Measurements from ENCODE around the gene SLC5A4. TPM values are rescaled to one million over a fixed set of nuclear protein-coding genes. Genes with fewer than 3 reads are reported as not detected.
"Not testable (repeated sequence)": the region's sequence is repeated elsewhere in the genome, so short reads cannot be mapped to it uniquely, and the experiment has no call there.

SLC5A4 gene
- total RNA-seq, 1 experiment from 2014 or later, result not detected

DNA sequence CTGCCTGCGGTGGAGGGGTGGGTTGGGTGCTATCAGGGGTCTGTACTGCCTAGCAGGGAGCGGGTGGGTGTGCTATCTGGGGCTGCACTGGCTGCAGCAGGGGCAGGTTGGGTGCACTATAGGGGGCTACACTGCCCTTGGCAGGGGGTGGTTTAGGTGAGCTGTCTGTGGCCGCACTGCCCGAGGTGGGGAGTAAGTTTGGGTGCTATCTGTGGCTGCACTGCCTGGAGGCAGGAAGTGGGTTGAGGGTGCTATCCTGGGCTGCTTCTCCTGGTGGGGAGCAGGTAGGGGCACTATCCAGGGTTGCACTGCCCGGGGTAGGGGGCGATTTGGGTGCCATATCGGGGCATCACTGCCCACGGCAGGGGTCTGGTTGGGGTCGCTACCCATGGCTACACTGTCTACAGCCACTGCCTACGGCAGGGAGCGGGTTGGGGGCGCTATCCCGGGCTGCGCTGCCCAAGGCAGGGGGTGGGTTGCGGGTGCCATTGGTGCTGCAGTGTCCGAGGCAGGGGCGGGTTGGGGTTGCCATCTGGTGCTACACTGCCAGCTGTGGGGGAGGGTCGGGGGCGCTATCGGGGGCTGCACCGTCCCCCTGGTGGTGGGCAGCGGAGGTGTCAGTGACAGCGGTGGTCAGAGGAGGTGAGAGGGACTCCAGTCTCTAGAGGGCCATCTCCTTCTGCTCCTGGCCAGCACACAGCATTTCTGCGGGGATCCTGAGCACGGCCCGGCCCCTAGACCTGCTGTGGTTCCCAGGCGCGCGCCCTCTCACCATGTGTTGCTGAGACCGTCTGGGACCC lies 49.0 kb downstream of the SLC5A4 start:
- H3K9me3 ChIP-seq, result no peaks in the 10 kb centered on the region
- no peaks in the 10 kb centered on the region for H3K36me3 ChIP-seq
- DNase-seq, result no peak
- no peak overlapping the region for H3K4me3 ChIP-seq
- peaks cover 24% of the 10 kb centered on the region for H3K27me3 ChIP-seq

DNA sequence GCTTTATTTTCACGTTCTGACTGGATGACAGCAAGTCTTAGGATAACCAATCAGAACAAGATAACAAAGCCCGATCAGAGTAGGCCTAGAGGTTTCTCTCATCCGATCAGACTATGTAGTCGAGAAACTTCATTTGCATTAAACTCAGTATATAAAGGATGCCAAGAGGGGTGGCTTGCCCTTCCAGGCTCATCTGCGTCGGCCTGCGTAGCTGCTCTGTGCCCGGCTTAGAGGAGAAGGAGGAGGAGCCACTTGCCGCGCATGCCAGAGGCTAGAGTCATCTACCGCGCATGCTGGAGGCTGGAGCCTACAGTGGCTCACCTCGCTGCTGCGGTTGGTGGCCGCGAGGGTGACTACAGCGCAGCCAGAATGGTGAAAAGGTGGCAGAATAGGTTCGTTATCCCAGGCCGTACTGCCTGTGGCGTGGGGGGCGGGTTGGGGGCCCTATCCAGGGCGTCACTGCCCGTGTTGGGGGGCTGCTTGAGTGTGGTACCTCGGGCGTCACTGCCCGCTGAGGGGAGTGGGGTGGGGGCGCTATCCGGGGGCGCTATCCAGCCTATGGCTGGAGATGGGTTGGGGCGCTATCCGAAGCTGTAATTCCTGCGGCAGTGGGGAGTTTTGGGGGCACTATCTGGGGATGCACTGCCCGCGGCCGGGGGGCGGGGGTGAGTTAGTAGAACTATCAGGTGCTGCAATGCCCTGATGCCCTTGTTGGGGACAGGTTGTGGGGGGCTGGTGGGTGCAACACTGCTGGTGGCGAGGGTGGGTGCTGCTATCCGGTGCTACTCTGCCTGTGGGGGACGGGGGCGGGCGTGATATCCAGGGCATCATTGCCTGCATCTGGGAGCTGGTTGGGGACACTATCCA lies 50.1 kb downstream of the SLC5A4 start, which contains the start of gene RFPL2:
TSS of gene RFPL2 (minus strand) at position 218 of the 867 bp plus-strand sequence. CDS start 2,622 bp downstream, outside the sequence.
- H3K4me3 ChIP-seq, result peak within 1 kb of the TSS; percentile 5
- peaks cover 24% of the 10 kb centered on the region for H3K27me3 ChIP-seq
- H3K36me3 ChIP-seq, result no peaks in the 10 kb centered on the region
- H3K9me3 ChIP-seq, result no peaks in the 10 kb centered on the region
- DNase-seq, result peak; percentile 71

- Histone ChIP-seq H3K27me3 (peaks cover 24% of the 10 kb centered on the region), H3K36me3 (no peaks in the 10 kb centered on the region), H3K4me3 (peak overlapping the region; percentile 5; the same call in 1 of the 2 replicates), H3K9me3 (no peaks in the 10 kb centered on the region)
- no peak for DNase-seq
Observed at GRCh38 chr22:32204040-32204855, 50.9 kb downstream of the SLC5A4 start.

- H3K4me3 ChIP-seq, result no peak overlapping the region
- DNase-seq, result no peak
- H3K9me3 ChIP-seq, result no peaks in the 10 kb centered on the region
- peaks cover 24% of the 10 kb centered on the region for H3K27me3 ChIP-seq
- no peaks in the 10 kb centered on the region for H3K36me3 ChIP-seq
Observed at GRCh38 chr22:32203181-32204039, 51.7 kb downstream of the SLC5A4 start.

DNA sequence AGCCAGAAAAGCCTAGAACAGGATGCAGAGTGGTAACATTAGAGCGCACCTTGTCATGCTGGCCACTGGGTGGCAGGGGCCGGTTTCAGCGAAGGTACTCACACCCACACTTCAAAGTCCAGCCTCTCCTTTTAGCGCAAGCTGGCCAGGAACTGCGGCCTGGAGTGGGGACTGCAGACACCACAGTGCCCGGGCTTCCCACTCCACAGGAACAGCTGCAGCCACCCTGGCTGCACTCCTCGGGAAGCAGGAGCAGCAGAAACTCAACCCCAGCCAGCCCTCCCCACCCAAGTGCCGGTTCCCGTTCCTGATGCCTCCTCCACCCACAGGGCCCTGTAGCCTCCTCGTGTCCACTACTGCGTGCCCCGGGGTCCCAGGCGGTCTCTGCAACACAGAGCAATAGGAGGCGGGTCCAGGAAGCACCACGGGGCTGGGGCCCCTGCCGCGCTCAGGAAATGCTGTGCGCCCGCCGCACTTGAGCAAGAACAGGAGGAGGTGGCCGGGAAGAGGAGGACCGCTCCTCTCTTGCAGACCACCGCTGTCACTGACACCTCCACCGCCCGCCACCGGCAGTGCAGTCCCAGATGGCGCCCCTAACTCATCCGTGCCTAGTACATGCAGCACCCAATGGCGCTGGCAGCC lies 52.5 kb downstream of the SLC5A4 start:
- H3K9me3 ChIP-seq, result no peaks in the 10 kb centered on the region
- peak; percentile 49 for DNase-seq
- H3K27me3 ChIP-seq, result peaks cover 24% of the 10 kb centered on the region
- no peaks in the 10 kb centered on the region for H3K36me3 ChIP-seq
- H3K4me3 ChIP-seq, result no peak overlapping the region

GRCh38 chr22:32202161-32202538 lies 53.0 kb downstream of the SLC5A4 start:
- no peak for DNase-seq
- Histone ChIP-seq H3K4me3 (no peak overlapping the region), H3K9me3 (no peaks in the 10 kb centered on the region), H3K27me3 (peaks cover 24% of the 10 kb centered on the region), H3K36me3 (no peaks in the 10 kb centered on the region)

GRCh38 chr22:32200752-32201151 lies 54.4 kb downstream of the SLC5A4 start:
- no peaks in the 10 kb centered on the region for H3K9me3 ChIP-seq
- peaks cover 24% of the 10 kb centered on the region for H3K27me3 ChIP-seq
- H3K36me3 ChIP-seq, result no peaks in the 10 kb centered on the region
- no peak overlapping the region for H3K4me3 ChIP-seq
- no peak for DNase-seq

DNA sequence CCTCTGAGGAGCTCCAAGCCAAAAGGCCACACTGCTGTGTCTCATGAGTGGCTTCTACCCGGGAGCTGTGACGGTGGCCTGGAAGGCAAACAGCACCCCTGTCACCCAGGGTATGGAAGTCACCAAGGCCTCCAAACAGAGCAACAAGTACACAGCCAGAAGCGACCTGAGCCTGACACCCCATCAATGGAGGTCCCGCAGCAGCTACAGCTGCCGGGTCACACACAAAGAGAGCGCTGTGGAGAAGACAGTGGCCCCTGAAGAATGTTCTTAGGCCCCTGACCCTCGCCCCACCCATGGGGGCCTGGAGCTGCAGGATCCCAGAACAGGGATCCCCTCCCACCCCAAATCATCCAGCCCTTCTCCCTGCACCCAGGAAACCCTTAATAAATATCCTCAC lies 55.2 kb downstream of the SLC5A4 start:
- H3K36me3 ChIP-seq, result no peaks in the 10 kb centered on the region
- no peaks in the 10 kb centered on the region for H3K9me3 ChIP-seq
- DNase-seq, result no peak
- no peak overlapping the region for H3K4me3 ChIP-seq
- H3K27me3 ChIP-seq, result peaks cover 26% of the 10 kb centered on the region

- H3K4me3 ChIP-seq, result no peak overlapping the region
- H3K36me3 ChIP-seq, result no peaks in the 10 kb centered on the region
- H3K9me3 ChIP-seq, result no peaks in the 10 kb centered on the region
- peaks cover 27% of the 10 kb centered on the region for H3K27me3 ChIP-seq
- DNase-seq, result no peak
Observed at GRCh38 chr22:32199341-32199740, 55.8 kb downstream of the SLC5A4 start.

DNA sequence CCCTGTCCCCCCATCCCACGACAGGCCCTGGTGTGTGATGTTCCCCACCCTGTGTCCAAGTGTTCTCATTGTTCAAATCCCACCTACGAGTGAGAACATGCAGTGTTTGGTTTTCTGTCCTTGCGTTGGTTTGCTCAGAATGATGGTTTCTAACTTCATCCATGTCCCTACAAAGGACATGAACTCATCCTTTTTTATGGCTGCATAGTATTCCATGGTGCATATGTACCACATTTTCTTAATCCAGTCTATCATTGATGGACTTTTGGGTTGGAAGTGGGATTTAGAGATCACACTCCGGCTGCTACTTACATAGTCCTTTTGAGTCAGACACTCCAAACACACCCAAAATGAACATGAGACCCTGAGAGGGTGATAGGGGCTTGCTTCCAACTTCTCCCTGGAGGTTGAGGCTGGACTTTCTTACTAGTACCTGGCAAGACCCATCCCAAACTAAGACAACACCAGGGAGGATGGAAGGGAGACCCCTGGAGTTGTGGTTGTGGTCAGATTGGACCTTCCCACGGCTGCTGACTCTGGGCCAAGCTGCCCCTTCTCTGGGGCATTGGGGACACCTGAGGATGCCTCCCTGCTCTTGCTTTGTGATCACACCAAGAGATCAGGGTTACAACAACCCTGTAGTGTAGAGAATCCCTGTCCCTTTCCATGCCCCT lies 57.5 kb downstream of the SLC5A4 start:
- DNase-seq, H3K36me3 ChIP-seq, H3K9me3 ChIP-seq, H3K4me3 ChIP-seq: not testable (repeated sequence)
- H3K27me3 ChIP-seq, result peaks cover 13% of the 10 kb centered on the region

GRCh38 chr22:32195900-32196299 lies 59.2 kb downstream of the SLC5A4 start:
- not testable (repeated sequence) for H3K9me3 ChIP-seq, DNase-seq, H3K36me3 ChIP-seq, H3K4me3 ChIP-seq
- H3K27me3 ChIP-seq, result peaks cover 11% of the 10 kb centered on the region

GRCh38 chr22:32193346-32193745 lies 61.8 kb downstream of the SLC5A4 start:
- H3K4me3 ChIP-seq, H3K36me3 ChIP-seq, H3K9me3 ChIP-seq: not testable (repeated sequence)

GRCh38 chr22:32191021-32191420 lies 64.1 kb downstream of the SLC5A4 start:
- DNase-seq, H3K36me3 ChIP-seq, H3K4me3 ChIP-seq, H3K9me3 ChIP-seq: not testable (repeated sequence)
- H3K27me3 ChIP-seq, result peaks cover 20% of the 10 kb centered on the region

More at GRCh38 chr22:32193346-32193745, 61.8 kb downstream of the SLC5A4 start:
- peaks cover 15% of the 10 kb centered on the region for H3K27me3 ChIP-seq
- not testable (repeated sequence) for DNase-seq

DNA sequence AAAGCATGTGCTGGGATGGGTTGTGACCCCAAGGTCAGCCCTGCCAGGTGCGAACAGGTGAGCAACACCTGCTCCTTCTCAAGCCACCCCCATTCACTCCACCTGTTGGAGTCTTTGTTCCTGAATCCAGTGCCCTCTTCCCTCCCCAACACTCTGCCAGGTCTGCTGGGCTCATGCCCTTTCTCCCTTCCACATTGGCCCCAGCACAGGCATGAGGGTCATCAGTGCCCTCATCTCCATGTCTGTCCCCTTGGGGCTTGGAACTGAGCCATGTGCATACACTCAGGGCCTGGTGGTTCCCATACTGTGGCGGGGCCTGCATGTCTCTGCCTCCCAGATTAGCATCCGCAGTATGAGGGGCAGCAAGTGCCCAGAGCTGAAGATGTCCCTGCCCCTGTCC lies 69.3 kb downstream of the SLC5A4 start:
- Histone ChIP-seq H3K4me3 (no peak overlapping the region), H3K36me3 (no peaks in the 10 kb centered on the region), H3K27me3 (peaks cover 20% of the 10 kb centered on the region), H3K9me3 (no peaks in the 10 kb centered on the region)
- DNase-seq, result no peak

DNA sequence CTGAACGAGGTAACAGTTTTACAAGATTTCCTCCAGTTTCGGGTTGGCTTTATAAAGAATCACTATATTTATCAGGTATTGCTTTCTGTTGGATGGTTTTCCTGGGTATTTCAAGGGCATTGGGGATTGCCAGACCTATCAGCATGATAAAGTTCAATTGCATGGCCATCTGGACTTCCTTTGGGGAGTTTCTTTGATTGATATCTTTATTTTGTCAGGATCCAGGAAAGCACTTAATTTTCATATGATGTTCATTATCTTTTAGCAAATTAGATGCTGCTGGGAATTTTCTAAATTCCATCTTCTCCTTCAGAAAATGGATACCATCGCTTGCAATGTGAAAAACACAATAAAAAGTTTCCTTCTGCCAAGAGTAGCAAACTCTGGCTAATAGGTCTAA lies 71.5 kb downstream of the SLC5A4 start:
- Histone ChIP-seq H3K9me3 (no peaks in the 10 kb centered on the region), H3K4me3 (no peak overlapping the region), H3K27me3 (peaks cover 20% of the 10 kb centered on the region), H3K36me3 (no peaks in the 10 kb centered on the region)
- DNase-seq, result no peak
